SK-N-SH (cell line): ENCODE measurements around the gene FGFBP2. TPM values are rescaled to one million over a fixed set of nuclear protein-coding genes. Genes with fewer than 3 reads are reported as not detected.

Experiments
- CTCF ChIA-PET: fragments of 300-600, 350-600 bp; formaldehyde crosslinking; extraction: SDS; loops from one replicate; lab custom pipeline; 2021; lab: Yijun Ruan, JAX
- POLR2A ChIA-PET: fragments of 350-600 bp; sonication (Branson Sonifier 250); formaldehyde crosslinking; extraction: SDS; loops from one replicate; lab custom pipeline; 2020; ENCODE audit warnings: antibody characterized with exemption, inconsistent platforms; lab: Yijun Ruan, JAX
- DNase-seq: peaks from one replicate; pipeline ENCODE4 v3.0.0; 2012
- H2AFZ ChIP-seq: fragments of 200-600 bp; sonication (generic); 2 replicates; pipeline ENCODE4 v1.8.1; 2016; ENCODE audit warnings: antibody characterized with exemption, mild to moderate bottlenecking, low read depth
- H3F3A ChIP-seq: fragments of 200-600 bp; sonication (generic); replicated peaks from 2 replicates; pipeline ENCODE3; 2016; ENCODE audit warnings: antibody characterized with exemption, mild to moderate bottlenecking; ENCODE audit not compliant: insufficient read depth
- H3K27ac ChIP-seq, 2 experiments: fragments of 200-500 bp in 1 of 2; fragments of 200-600 bp in 1 of 2; sonication (Bioruptor generic) in 1 of 2; sonication (generic), shearing (Covaris generic) in 1 of 2; 2 replicates each; pipeline versions ENCODE4 v1.5.1 to v1.6.1; 2014 to 2016; ENCODE audit warnings: low read depth in 2 of 2, inconsistent platforms in 1 of 2, low read length in 1 of 2, mild to moderate bottlenecking in 1 of 2, mixed read lengths in 1 of 2
- H3K27me3 ChIP-seq: fragments of 200-600 bp; sonication (generic), shearing (Covaris generic); 2 replicates; pipeline ENCODE4 v1.6.1; 2016; ENCODE audit warnings: mixed run types; ENCODE audit not compliant: insufficient read depth
- H3K36me3 ChIP-seq, 2 experiments: fragments of 200-500 bp in 1 of 2; fragments of 200-600 bp in 1 of 2; sonication (Bioruptor generic) in 1 of 2; sonication (generic) in 1 of 2; replicated peaks in 1 of 2; 2 replicates each; pipeline versions ENCODE3 to v1.5.1; 2014 to 2016; ENCODE audit warnings: low read length in 1 of 2, mild to moderate bottlenecking in 1 of 2; ENCODE audit not compliant: insufficient read depth in 2 of 2, control insufficient read depth in 1 of 2
- H3K4me1 ChIP-seq, 2 experiments: fragments of 200-500 bp in 1 of 2; fragments of 200-600 bp in 1 of 2; sonication (Bioruptor generic) in 1 of 2; sonication (generic), shearing (Covaris generic) in 1 of 2; 2 replicates each; pipeline versions ENCODE4 v1.5.1 to v1.6.1; 2014 to 2016; ENCODE audit warnings: low read depth in 1 of 2, low read length in 1 of 2, mixed run types in 1 of 2; ENCODE audit not compliant: insufficient read depth in 2 of 2, control insufficient read depth in 1 of 2
- H3K4me2 ChIP-seq: fragments of 200-600 bp; sonication (generic), shearing (Covaris generic); 2 replicates; pipeline ENCODE4 v1.6.1; 2017; ENCODE audit warnings: mixed run types
- H3K4me3 ChIP-seq, 2 experiments: fragments of 200-500 bp in 1 of 2; fragments of 200-600 bp in 1 of 2; sonication (Bioruptor generic) in 1 of 2; sonication (generic), shearing (Covaris generic) in 1 of 2; 2 replicates each; pipeline versions ENCODE4 v1.5.1 to v1.8.1; 2014 to 2016; ENCODE audit warnings: low read depth in 2 of 2, inconsistent platforms in 1 of 2, low read length in 1 of 2, mild to moderate bottlenecking in 1 of 2, mixed read lengths in 1 of 2, moderate library complexity in 1 of 2
- H3K79me2 ChIP-seq: fragments of 200-600 bp; sonication (generic); 2 replicates; pipeline ENCODE4 v1.8.1; 2017; ENCODE audit warnings: mild to moderate bottlenecking; ENCODE audit not compliant: insufficient read depth
- H3K9ac ChIP-seq: fragments of 200-600 bp; sonication (generic); 2 replicates; pipeline ENCODE4 v1.6.1; 2017; ENCODE audit warnings: mixed run types
- H3K9me2 ChIP-seq: fragments of 200-600 bp; sonication (generic); 2 replicates; pipeline ENCODE4 v1.6.1; 2017; ENCODE audit warnings: mixed run types
- H3K9me3 ChIP-seq: fragments of 200-600 bp; sonication (generic); 2 replicates; pipeline ENCODE4 v1.6.1; 2017; ENCODE audit warnings: mixed run types, mild to moderate bottlenecking, moderate library complexity
- H4K20me1 ChIP-seq: fragments of 200-600 bp; sonication (generic); 2 replicates; pipeline ENCODE4 v1.6.1; 2017; ENCODE audit warnings: mild to moderate bottlenecking, mixed run types; ENCODE audit not compliant: insufficient read depth
- CHD2 ChIP-seq: fragments of 150-350 bp; IDR thresholded peaks from 2 replicates; pipeline ENCODE4 v1.6.1; 2018; ENCODE audit warnings: low read length; ENCODE audit not compliant: partially characterized antibody
- ELF1 ChIP-seq: IDR thresholded peaks from 2 replicates; pipeline ENCODE4 v1.4.0; 2012
- EP300 ChIP-seq, 2 experiments: IDR thresholded peaks; 2 replicates each; pipeline versions ENCODE4 v1.4.0 to v1.6.1; 2012; ENCODE audit warnings: borderline replicate concordance in 1 of 2, low read depth in 1 of 2, low read length in 1 of 2
- EZH2phosphoT487 ChIP-seq: fragments of 200-600 bp; sonication (generic); IDR thresholded peaks from 2 replicates; pipeline ENCODE4 v1.6.1; 2017; ENCODE audit warnings: low read depth, mixed run types, mild to moderate bottlenecking, antibody characterized with exemption, moderate library complexity, borderline replicate concordance
- FOSL2 ChIP-seq: IDR thresholded peaks from 2 replicates; pipeline ENCODE4 v1.4.0; 2012; ENCODE audit warnings: low read depth, mild to moderate bottlenecking, moderate library complexity, borderline replicate concordance
- GABPA ChIP-seq: IDR thresholded peaks from 2 replicates; pipeline ENCODE4 v1.4.0; 2012; ENCODE audit warnings: low read depth, mild to moderate bottlenecking
- GATA2 ChIP-seq: sonication (generic); formaldehyde crosslinking; IDR thresholded peaks from 2 replicates; pipeline ENCODE4 v1.5.0; 2020; ENCODE audit warnings: mild to moderate bottlenecking, missing genetic modification reagents
- JUND ChIP-seq: IDR thresholded peaks from 2 replicates; pipeline ENCODE4 v1.4.0; 2012
- MEF2A ChIP-seq: IDR thresholded peaks from 2 replicates; pipeline ENCODE4 v1.4.0; 2012; ENCODE audit warnings: low read depth, borderline replicate concordance
- NFIC ChIP-seq: IDR thresholded peaks from 2 replicates; pipeline ENCODE4 v1.4.0; 2012; ENCODE audit warnings: borderline replicate concordance
- POLR2AphosphoS5 ChIP-seq: IDR thresholded peaks from 2 replicates; pipeline ENCODE4 v1.6.1; 2012; ENCODE audit warnings: low read depth, low read length
- RCOR1 ChIP-seq: fragments of 150-350 bp; IDR thresholded peaks from 2 replicates; pipeline ENCODE4 v1.6.1; 2017; ENCODE audit warnings: antibody characterized with exemption, low read length
- RFX5 ChIP-seq: IDR thresholded peaks from 2 replicates; pipeline ENCODE4 v1.6.1; 2012; ENCODE audit warnings: mild to moderate bottlenecking, improper control_type of control experiment, low read length
- SMC3 ChIP-seq: IDR thresholded peaks from 2 replicates; pipeline ENCODE4 v1.6.1; 2012; ENCODE audit warnings: low read depth, low read length, improper control_type of control experiment
- TAF1 ChIP-seq: IDR thresholded peaks from 2 replicates; pipeline ENCODE4 v1.6.1; 2012; ENCODE audit warnings: low read depth, mild to moderate bottlenecking, low read length, moderate library complexity, borderline replicate concordance
- WGBS: methylation state at CpG from one replicate; pipeline ENCODE4 v1.1.6; 2017; ENCODE audit warnings: low lambda C conversion rate; 5-methylcytosine and 5-hydroxymethylcytosine counted together
- polyA plus RNA-seq, 3 experiments: library from polyadenylated mRNA; depleted of rRNA; stranded (reverse); fragments of >200 nt; gene quantifications; 2 replicates each; pipeline ENCODE4 v1.2.3, GENCODE V29; 2012
- TF ChIP-seq, protein P1 (sequence below): IDR thresholded peaks from 2 replicates; pipeline ENCODE4 v1.4.0; 2012; ENCODE audit warnings: low read depth
- TF ChIP-seq, protein P2 (sequence below): fragments of 150-350 bp; IDR thresholded peaks from 2 replicates; pipeline ENCODE4 v1.6.1; 2017; ENCODE audit warnings: antibody characterized with exemption, low read length, low read depth, borderline replicate concordance
- TF ChIP-seq, protein P3 (sequence below): fragments of 200-600 bp; sonication (generic); IDR thresholded peaks from 2 replicates; pipeline ENCODE4 v1.6.1; 2017; ENCODE audit warnings: antibody characterized with exemption, mild to moderate bottlenecking, moderate library complexity
- TF ChIP-seq, protein P4 (sequence below): IDR thresholded peaks from 2 replicates; pipeline ENCODE4 v1.4.0; 2012; ENCODE audit warnings: low read depth, borderline replicate concordance

FGFBP2 gene
- polyA plus RNA-seq, 1 of the 3 experiments (the other 2 are of a cell fraction), result 0.62 TPM

DNA sequence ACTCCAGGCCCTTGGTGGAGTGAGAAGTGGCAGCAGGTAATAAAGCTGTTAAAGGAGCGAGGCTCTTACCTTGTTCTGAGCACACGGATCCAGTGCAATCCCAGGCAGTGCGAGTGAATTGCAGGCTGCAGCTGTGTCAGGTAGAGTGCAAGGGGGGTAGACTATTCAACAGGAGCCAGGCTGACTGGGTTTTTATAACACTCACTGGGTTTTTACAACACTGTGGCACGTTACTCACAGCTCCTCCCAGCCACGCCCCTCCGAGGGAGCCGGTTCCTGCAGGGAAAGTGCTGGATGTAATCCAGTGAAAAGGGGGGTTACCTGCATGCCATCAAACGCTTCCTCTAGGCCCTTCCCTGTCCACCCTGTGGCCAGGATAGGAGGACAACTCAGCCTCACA is 24.8 kb downstream of the FGFBP2 start:
- POLR2A ChIA-PET, result no interaction called here
- H3K4me1 ChIP-seq, result no peaks in the 10 kb centered on the region
- CTCF ChIA-PET, result interaction anchor here (0.7 to 4.4 kb wide), 4 partner anchors 18 to 56 kb away, joined by 3 to 22 read pairs (median 3); no protein-coding TSS in a partner anchor
- TF ChIP-seq JUND (no peak), MEF2A (no peak), EZH2phosphoT487 (no peak), RCOR1 (no peak), GATA2 (CRISPR knock-in tag) (no peak), NFIC (no peak), POLR2AphosphoS5 (no peak), EP300 (IDR thresholded peaks at IDR 0.05; ENCODE audit: borderline replicate concordance in 1 of 2, low read depth in 1 of 2, low read length in 1 of 2) (no peak), FOSL2 (no peak), ELF1 (no peak), RFX5 (no peak), SMC3 (no peak), CHD2 (no peak), TAF1 (no peak), GABPA (no peak)
- TF ChIP-seq, protein P1, sequence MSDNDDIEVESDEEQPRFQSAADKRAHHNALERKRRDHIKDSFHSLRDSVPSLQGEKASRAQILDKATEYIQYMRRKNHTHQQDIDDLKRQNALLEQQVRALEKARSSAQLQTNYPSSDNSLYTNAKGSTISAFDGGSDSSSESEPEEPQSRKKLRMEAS, result no peak
- TF ChIP-seq, protein P2, sequence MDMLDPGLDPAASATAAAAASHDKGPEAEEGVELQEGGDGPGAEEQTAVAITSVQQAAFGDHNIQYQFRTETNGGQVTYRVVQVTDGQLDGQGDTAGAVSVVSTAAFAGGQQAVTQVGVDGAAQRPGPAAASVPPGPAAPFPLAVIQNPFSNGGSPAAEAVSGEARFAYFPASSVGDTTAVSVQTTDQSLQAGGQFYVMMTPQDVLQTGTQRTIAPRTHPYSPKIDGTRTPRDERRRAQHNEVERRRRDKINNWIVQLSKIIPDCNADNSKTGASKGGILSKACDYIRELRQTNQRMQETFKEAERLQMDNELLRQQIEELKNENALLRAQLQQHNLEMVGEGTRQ, result no peak
- TF ChIP-seq, protein P3, sequence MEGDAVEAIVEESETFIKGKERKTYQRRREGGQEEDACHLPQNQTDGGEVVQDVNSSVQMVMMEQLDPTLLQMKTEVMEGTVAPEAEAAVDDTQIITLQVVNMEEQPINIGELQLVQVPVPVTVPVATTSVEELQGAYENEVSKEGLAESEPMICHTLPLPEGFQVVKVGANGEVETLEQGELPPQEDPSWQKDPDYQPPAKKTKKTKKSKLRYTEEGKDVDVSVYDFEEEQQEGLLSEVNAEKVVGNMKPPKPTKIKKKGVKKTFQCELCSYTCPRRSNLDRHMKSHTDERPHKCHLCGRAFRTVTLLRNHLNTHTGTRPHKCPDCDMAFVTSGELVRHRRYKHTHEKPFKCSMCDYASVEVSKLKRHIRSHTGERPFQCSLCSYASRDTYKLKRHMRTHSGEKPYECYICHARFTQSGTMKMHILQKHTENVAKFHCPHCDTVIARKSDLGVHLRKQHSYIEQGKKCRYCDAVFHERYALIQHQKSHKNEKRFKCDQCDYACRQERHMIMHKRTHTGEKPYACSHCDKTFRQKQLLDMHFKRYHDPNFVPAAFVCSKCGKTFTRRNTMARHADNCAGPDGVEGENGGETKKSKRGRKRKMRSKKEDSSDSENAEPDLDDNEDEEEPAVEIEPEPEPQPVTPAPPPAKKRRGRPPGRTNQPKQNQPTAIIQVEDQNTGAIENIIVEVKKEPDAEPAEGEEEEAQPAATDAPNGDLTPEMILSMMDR, result no peak
- TF ChIP-seq, protein P4, sequence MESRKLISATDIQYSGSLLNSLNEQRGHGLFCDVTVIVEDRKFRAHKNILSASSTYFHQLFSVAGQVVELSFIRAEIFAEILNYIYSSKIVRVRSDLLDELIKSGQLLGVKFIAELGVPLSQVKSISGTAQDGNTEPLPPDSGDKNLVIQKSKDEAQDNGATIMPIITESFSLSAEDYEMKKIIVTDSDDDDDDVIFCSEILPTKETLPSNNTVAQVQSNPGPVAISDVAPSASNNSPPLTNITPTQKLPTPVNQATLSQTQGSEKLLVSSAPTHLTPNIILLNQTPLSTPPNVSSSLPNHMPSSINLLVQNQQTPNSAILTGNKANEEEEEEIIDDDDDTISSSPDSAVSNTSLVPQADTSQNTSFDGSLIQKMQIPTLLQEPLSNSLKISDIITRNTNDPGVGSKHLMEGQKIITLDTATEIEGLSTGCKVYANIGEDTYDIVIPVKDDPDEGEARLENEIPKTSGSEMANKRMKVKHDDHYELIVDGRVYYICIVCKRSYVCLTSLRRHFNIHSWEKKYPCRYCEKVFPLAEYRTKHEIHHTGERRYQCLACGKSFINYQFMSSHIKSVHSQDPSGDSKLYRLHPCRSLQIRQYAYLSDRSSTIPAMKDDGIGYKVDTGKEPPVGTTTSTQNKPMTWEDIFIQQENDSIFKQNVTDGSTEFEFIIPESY, result no peak
- no peak overlapping the region for H3K9ac ChIP-seq
- no peaks in the 10 kb centered on the region for H3K9me3 ChIP-seq
- H3K27ac ChIP-seq, result no peak overlapping the region
- H3K36me3 ChIP-seq, result no peaks in the 10 kb centered on the region
- H3K27me3 ChIP-seq, result no peaks in the 10 kb centered on the region; the same call in 1 of the 2 replicates
- no peak overlapping the region for H3K4me3 ChIP-seq
- no peaks in the 10 kb centered on the region for H3F3A ChIP-seq
- no peaks in the 10 kb centered on the region for H3K79me2 ChIP-seq
- H3K4me2 ChIP-seq, result no peak overlapping the region
- no peak for DNase-seq
- H4K20me1 ChIP-seq, result no peaks in the 10 kb centered on the region
- H2AFZ ChIP-seq, result no peak overlapping the region
- no peaks in the 10 kb centered on the region for H3K9me2 ChIP-seq
- WGBS, result 54% methylated on average over 5 of the region's 8 CpGs
